HG02870 (cell line): ENCODE data around the gene S100A7A.

Source experiments
- ATAC-seq: cut with Tn5 transposase; IDR thresholded peaks from one replicate; pipeline ENCODE4 v1.9.1; 2021; ENCODE audit warnings: mild to moderate bottlenecking, moderate library complexity; ENCODE audit not compliant: unreplicated experiment

The S100A7A gene

GRCh38 chr1:153420306-153420705 lies 4.0 kb downstream of the S100A7A start:
- ATAC-seq: no peak

- no peak for ATAC-seq
These were observed 6.2 kb downstream of the S100A7A start for GRCh38 chr1:153422450-153423068.

- no peak for ATAC-seq
These were observed 10.5 kb downstream of the S100A7A start for GRCh38 chr1:153426809-153427208.

- no peak for ATAC-seq
These were observed 11.8 kb downstream of the S100A7A start for GRCh38 chr1:153428073-153428638.

- no peak for ATAC-seq
These were observed 12.5 kb downstream of the S100A7A start for GRCh38 chr1:153428791-153429190.

- ATAC-seq: no peak
These were observed 13.2 kb downstream of the S100A7A start for GRCh38 chr1:153429266-153430165.

GRCh38 chr1:153430166-153430553 lies 13.8 kb downstream of the S100A7A start:
- no peak for ATAC-seq

- ATAC-seq: no peak
These were observed 14.2 kb downstream of the S100A7A start for GRCh38 chr1:153430561-153430960.

GRCh38 chr1:153431002-153431401 lies 14.7 kb downstream of the S100A7A start:
- no peak for ATAC-seq

- no peak for ATAC-seq
These were observed 15.1 kb downstream of the S100A7A start for GRCh38 chr1:153431427-153431826.

- no peak for ATAC-seq
These were observed 15.6 kb downstream of the S100A7A start for GRCh38 chr1:153431928-153432327.

GRCh38 chr1:153432874-153433681 lies 16.8 kb downstream of the S100A7A start:
- no peak for ATAC-seq

GRCh38 chr1:153434746-153435455 lies 18.6 kb downstream of the S100A7A start:
- no peak for ATAC-seq

GRCh38 chr1:153437236-153437635 lies 20.9 kb downstream of the S100A7A start:
- ATAC-seq: no peak

GRCh38 chr1:153438599-153438998 lies 22.3 kb downstream of the S100A7A start:
- no peak for ATAC-seq

GRCh38 chr1:153439273-153439672 lies 23.0 kb downstream of the S100A7A start:
- ATAC-seq: no peak

GRCh38 chr1:153441238-153441755 lies 25.0 kb downstream of the S100A7A start:
- ATAC-seq: no peak

- no peak for ATAC-seq
These were observed 27.2 kb downstream of the S100A7A start for GRCh38 chr1:153443486-153443885.

- ATAC-seq: no peak
These were observed 27.8 kb downstream of the S100A7A start for GRCh38 chr1:153444078-153444477.

GRCh38 chr1:153447498-153448170 lies 31.3 kb downstream of the S100A7A start:
- ATAC-seq: no peak
